GM18519 (cell line): ENCODE measurements around the gene RFC3.
"Not testable (repeated sequence)": the region's sequence is repeated elsewhere in the genome, so short reads cannot be mapped to it uniquely, and the experiment has no call there.

ENCODE experiments used
- ATAC-seq: cut with Tn5 transposase; IDR thresholded peaks from one replicate; pipeline ENCODE4 v1.9.1; 2021; ENCODE audit warnings: mild to moderate bottlenecking, moderate library complexity; ENCODE audit not compliant: unreplicated experiment, low FRiP score

RFC3 gene

GRCh38 chr13:33817901-33818706, at the start of gene RFC3:
RFC3 (plus strand) TSS chr13:33818149; CDS start chr13:33818179, 30 bp downstream.
- ATAC-seq: peak; percentile 89

GRCh38 chr13:33771296-33771695, 46.7 kb upstream of the RFC3 start:
- ATAC-seq: no peak

GRCh38 chr13:33773790-33774462, 44.0 kb upstream of the RFC3 start:
- ATAC-seq: no peak

GRCh38 chr13:33775339-33776108, 42.4 kb upstream of the RFC3 start:
- no peak for ATAC-seq

GRCh38 chr13:33776239-33776881, 41.6 kb upstream of the RFC3 start:
- ATAC-seq: no peak

- ATAC-seq: no peak
Measured at GRCh38 chr13:33782631-33783030, 35.3 kb upstream of the RFC3 start.

GRCh38 chr13:33783212-33783611, 34.7 kb upstream of the RFC3 start:
- not testable (repeated sequence) for ATAC-seq

- ATAC-seq: no peak
Measured at GRCh38 chr13:33784738-33785137, 33.2 kb upstream of the RFC3 start.

- no peak for ATAC-seq
Measured at GRCh38 chr13:33785384-33785783, 32.6 kb upstream of the RFC3 start.

GRCh38 chr13:33787051-33787591, 30.8 kb upstream of the RFC3 start:
- ATAC-seq: peak; percentile 57

GRCh38 chr13:33789066-33789606, 28.8 kb upstream of the RFC3 start:
- no peak for ATAC-seq

- ATAC-seq: no peak
Measured at GRCh38 chr13:33789739-33790138, 28.2 kb upstream of the RFC3 start.

GRCh38 chr13:33793726-33794125, 24.2 kb upstream of the RFC3 start:
- ATAC-seq: no peak

GRCh38 chr13:33794576-33794975, 23.4 kb upstream of the RFC3 start:
- ATAC-seq: no peak

- no peak for ATAC-seq
Measured at GRCh38 chr13:33796095-33796494, 21.9 kb upstream of the RFC3 start.

GRCh38 chr13:33797622-33798021, 20.3 kb upstream of the RFC3 start:
- ATAC-seq: no peak

GRCh38 chr13:33798023-33798422, 19.9 kb upstream of the RFC3 start:
- no peak for ATAC-seq

GRCh38 chr13:33799950-33800592, 17.9 kb upstream of the RFC3 start:
- no peak for ATAC-seq

- ATAC-seq: no peak
Measured at GRCh38 chr13:33800646-33801186, 17.2 kb upstream of the RFC3 start.
